Stimulated activated CD4-positive, alpha-beta T cell treated with anti-CD3 and anti-CD28 coated beads, Interleukin-4, amount 100 ng/mL, for 48 hours (primary cell): Measurements from ENCODE around the gene MAMDC2.

Experiments
- DNase-seq, 2 donors: peaks; one replicate each; pipeline ENCODE4 v3.0.0-alpha.2; 2020; ENCODE audit warnings: low read depth in 2 of 2

MAMDC2 gene

GRCh38 chr9:70043689-70044489 is at the start of gene MAMDC2:
Gene MAMDC2 (plus strand): TSS chr9:70043848. CDS start chr9:70044198, 350 bp downstream.
- DNase-seq = no peak

GRCh38 chr9:69995846-69996245 is 47.8 kb upstream of the MAMDC2 start:
- no peak for DNase-seq

- no peak for DNase-seq
Measured at GRCh38 chr9:69996967-69997366, 46.7 kb upstream of the MAMDC2 start.

- DNase-seq = no peak
Measured at GRCh38 chr9:69997524-69997923, 46.1 kb upstream of the MAMDC2 start.

- DNase-seq = no peak
Measured at GRCh38 chr9:69999315-69999714, 44.3 kb upstream of the MAMDC2 start.

GRCh38 chr9:70000469-70000868 is 43.2 kb upstream of the MAMDC2 start:
- DNase-seq = no peak

- DNase-seq = no peak
Measured at GRCh38 chr9:70003901-70004714, 39.5 kb upstream of the MAMDC2 start.

GRCh38 chr9:70006306-70006705 is 37.3 kb upstream of the MAMDC2 start:
- no peak for DNase-seq

- no peak for DNase-seq
Measured at GRCh38 chr9:70007831-70008230, 35.8 kb upstream of the MAMDC2 start.

- DNase-seq = no peak
Measured at GRCh38 chr9:70010015-70010414, 33.6 kb upstream of the MAMDC2 start.

- no peak for DNase-seq
Measured at GRCh38 chr9:70011366-70011765, 32.3 kb upstream of the MAMDC2 start.

- DNase-seq = no peak
Measured at GRCh38 chr9:70012569-70012968, 31.1 kb upstream of the MAMDC2 start.

- DNase-seq = no peak
Measured at GRCh38 chr9:70013598-70014196, 30.0 kb upstream of the MAMDC2 start.

GRCh38 chr9:70015099-70015498 is 28.5 kb upstream of the MAMDC2 start:
- no peak for DNase-seq

GRCh38 chr9:70020217-70020616 is 23.4 kb upstream of the MAMDC2 start:
- no peak for DNase-seq

GRCh38 chr9:70020991-70021571 is 22.6 kb upstream of the MAMDC2 start:
- no peak for DNase-seq

- DNase-seq = no peak
Measured at GRCh38 chr9:70028287-70028686, 15.4 kb upstream of the MAMDC2 start.

GRCh38 chr9:70030156-70030555 is 13.5 kb upstream of the MAMDC2 start:
- no peak for DNase-seq

- DNase-seq = no peak
Measured at GRCh38 chr9:70031141-70031545, 12.5 kb upstream of the MAMDC2 start.

GRCh38 chr9:70034271-70034711 is 9.4 kb upstream of the MAMDC2 start:
- no peak for DNase-seq

GRCh38 chr9:70035691-70036090 is 8.0 kb upstream of the MAMDC2 start:
- DNase-seq = no peak

GRCh38 chr9:70036641-70037040 is 7.0 kb upstream of the MAMDC2 start:
- no peak for DNase-seq
